Activated CD8-positive, alpha-beta T cell treated with anti-CD3 and anti-CD28 coated beads for 36 hours (primary cell): ENCODE results near the gene CHIA. TPM values are rescaled to one million over a fixed set of nuclear protein-coding genes. Genes with fewer than 3 reads are reported as not detected.

Experiments used
- ATAC-seq: fragments of 200-7000 bp; cut with Tn5 transposase; one replicate; pipeline ENCODE4 v1.10.0; 2021; ENCODE audit warnings: mild to moderate bottlenecking, moderate library complexity
- CTCF ChIA-PET: fragments of 350-600 bp; sonication (Branson Sonifier 250); formaldehyde crosslinking; loops from one replicate; lab custom pipeline; 2021; ENCODE audit warnings: antibody characterized with exemption; lab: Charles Lee
- POLR2A ChIA-PET: fragments of 350-600 bp; sonication (Branson Sonifier 250); formaldehyde crosslinking; loops from one replicate; lab custom pipeline; 2021; ENCODE audit warnings: antibody characterized with exemption; lab: Charles Lee
- DNase-seq: peaks from one replicate; pipeline ENCODE4 v3.0.0-alpha.2; 2020
- H3K27ac Mint-ChIP-seq: one replicate; pipeline ENCODE4 v1.8.0; 2021; ENCODE audit warnings: mild to moderate bottlenecking, mixed read lengths
- H3K27me3 Mint-ChIP-seq: one replicate; pipeline ENCODE4 v1.8.0; 2021; ENCODE audit warnings: mixed read lengths
- H3K36me3 Mint-ChIP-seq: one replicate; pipeline ENCODE4 v1.8.0; 2021; ENCODE audit warnings: low read depth, mixed read lengths
- H3K4me1 Mint-ChIP-seq: one replicate; pipeline ENCODE4 v1.8.0; 2021; ENCODE audit warnings: low read depth, mixed read lengths
- H3K4me3 Mint-ChIP-seq: one replicate; pipeline ENCODE4 v1.8.0; 2021; ENCODE audit warnings: mild to moderate bottlenecking, moderate library complexity, mixed read lengths
- H3K9me3 Mint-ChIP-seq: one replicate; pipeline ENCODE4 v1.8.0; 2021; ENCODE audit warnings: mixed read lengths
- CTCF ChIP-seq: fragments of 200-600 bp; IDR thresholded peaks from one replicate; pipeline ENCODE4 v1.8.0; 2022; ENCODE audit warnings: antibody characterized with exemption, mild to moderate bottlenecking
- intact Hi-C: fragments of 100-400 bp; cut with micrococcal nuclease; formaldehyde crosslinking; loops from one replicate; pipeline ENCODE4 v1.10.0; 2022
- total RNA-seq, 2 experiments: library from RNA; stranded (reverse); gene quantifications; one replicate each; pipeline ENCODE4 v1.2.3, GENCODE V29; 2021

CHIA gene
- total RNA-seq, 2 experiments from 2014 or later: not detected

GRCh38 chr1:111267801-111268508 is 22.7 kb upstream of the CHIA start:
- POLR2A ChIA-PET: interaction anchor here (1.3 kb wide), 1 partner anchor 26 kb away, joined by 3 read pairs; no protein-coding TSS in a partner anchor
- H3K4me1 Mint-ChIP-seq: peaks cover 8% of the 10 kb centered on the region
- no peak for TF ChIP-seq CTCF
- H3K9me3 Mint-ChIP-seq: peaks cover 10% of the 10 kb centered on the region
- ATAC-seq (no peak), DNase-seq (no peak)
- peaks cover 23% of the 10 kb centered on the region for H3K27me3 Mint-ChIP-seq
- intact Hi-C loops: no loop called here
- H3K36me3 Mint-ChIP-seq: no peaks in the 10 kb centered on the region
- CTCF ChIA-PET: no interaction called here
- no peak overlapping the region for H3K27ac Mint-ChIP-seq
- no peak overlapping the region for H3K4me3 Mint-ChIP-seq

- intact Hi-C loops: no loop called here
- Mint-ChIP-seq H3K4me1 (peaks cover 15% of the 10 kb centered on the region), H3K4me3 (no peak overlapping the region), H3K9me3 (peaks cover 8% of the 10 kb centered on the region), H3K36me3 (no peaks in the 10 kb centered on the region), H3K27me3 (peaks cover 23% of the 10 kb centered on the region), H3K27ac (no peak overlapping the region)
- ChIA-PET POLR2A (no interaction called here), CTCF (no interaction called here)
- no peak for TF ChIP-seq CTCF
- no peak for ATAC-seq
- no peak for DNase-seq
These were observed 20.7 kb upstream of the CHIA start for GRCh38 chr1:111269825-111270406.

GRCh38 chr1:111270771-111271463 is 19.7 kb upstream of the CHIA start:
- ChIA-PET CTCF (interaction anchor here (0.6 to 1.4 kb wide), 3 partner anchors 23 to 131 kb away, joined by 3 to 5 read pairs (median 4); no protein-coding TSS in a partner anchor), POLR2A (no interaction called here)
- intact Hi-C loops: no loop called here
- Mint-ChIP-seq H3K36me3 (no peaks in the 10 kb centered on the region), H3K27me3 (peaks cover 23% of the 10 kb centered on the region), H3K4me3 (peak overlapping the region; percentile 41), H3K4me1 (peaks cover 22% of the 10 kb centered on the region), H3K27ac (no peak overlapping the region), H3K9me3 (peaks cover 3% of the 10 kb centered on the region)
- no peak for TF ChIP-seq CTCF
- ATAC-seq (no peak), DNase-seq (peak; percentile 15)

GRCh38 chr1:111271464-111271801 is 19.2 kb upstream of the CHIA start:
- no peak for TF ChIP-seq CTCF
- H3K4me3 Mint-ChIP-seq: no peak overlapping the region
- ChIA-PET POLR2A (no interaction called here), CTCF (interaction anchor here (0.5 to 1.4 kb wide), 5 partner anchors 9 to 131 kb away, joined by 3 to 5 read pairs (median 4); no protein-coding TSS in a partner anchor)
- H3K36me3 Mint-ChIP-seq: no peaks in the 10 kb centered on the region
- ATAC-seq: no peak
- intact Hi-C loops: no loop called here
- no peak for DNase-seq
- peaks cover 26% of the 10 kb centered on the region for H3K4me1 Mint-ChIP-seq
- peaks cover 23% of the 10 kb centered on the region for H3K27me3 Mint-ChIP-seq
- H3K27ac Mint-ChIP-seq: no peak overlapping the region
- H3K9me3 Mint-ChIP-seq: peaks cover under 1% of the 10 kb centered on the region

GRCh38 chr1:111272081-111272480 is 18.6 kb upstream of the CHIA start:
- DNase-seq: no peak
- no peak overlapping the region for H3K4me3 Mint-ChIP-seq
- no peak overlapping the region for H3K27ac Mint-ChIP-seq
- H3K36me3 Mint-ChIP-seq: no peaks in the 10 kb centered on the region
- H3K9me3 Mint-ChIP-seq: no peaks in the 10 kb centered on the region
- H3K27me3 Mint-ChIP-seq: peaks cover 23% of the 10 kb centered on the region
- no peak for ATAC-seq
- ChIA-PET POLR2A (no interaction called here), CTCF (interaction anchor here (0.5 to 1.4 kb wide), 3 partner anchors 8 to 130 kb away, joined by 3 to 4 read pairs (median 4); no protein-coding TSS in a partner anchor)
- no peak for TF ChIP-seq CTCF
- H3K4me1 Mint-ChIP-seq: peaks cover 28% of the 10 kb centered on the region
- intact Hi-C loops: no loop called here
